Neural cell (in vitro differentiated cells): ENCODE measurements around the gene C22orf39. TPM values are rescaled to one million over a fixed set of nuclear protein-coding genes. Genes with fewer than 3 reads are reported as not detected.

ENCODE experiments used
- H2AFZ ChIP-seq: fragments of 200-600, 300-800 bp; sonication (generic), shearing (Covaris generic); 2 replicates; pipeline ENCODE4 v1.6.0; 2014; ENCODE audit warnings: low read depth, mild to moderate bottlenecking, antibody characterized with exemption, low read length, moderate library complexity
- H3F3A ChIP-seq: fragments of 200-600 bp; shearing (Covaris generic); 2 replicates; pipeline ENCODE4 v1.6.1; 2016; ENCODE audit warnings: mild to moderate bottlenecking, moderate library complexity, mixed read lengths, antibody characterized with exemption, low read length; ENCODE audit not compliant: insufficient read depth, poor library complexity, severe bottlenecking
- H3K27ac ChIP-seq: fragments of 200-600, 300-800 bp; sonication (generic), shearing (Covaris generic); 2 replicates; pipeline ENCODE4 v1.5.1; 2014; ENCODE audit warnings: mild to moderate bottlenecking, low read length, moderate library complexity
- H3K27me3 ChIP-seq: fragments of 300-800, 200-600 bp; sonication (generic), shearing (Covaris generic); 2 replicates; pipeline ENCODE4 v1.6.0; 2014; ENCODE audit warnings: mild to moderate bottlenecking, low read depth, low read length, moderate library complexity; ENCODE audit not compliant: insufficient read depth
- H3K36me3 ChIP-seq: fragments of 300-800, 200-600 bp; sonication (generic), shearing (Covaris generic); 2 replicates; pipeline ENCODE4 v1.5.1; 2014; ENCODE audit warnings: mild to moderate bottlenecking, antibody characterized with exemption, low read length, moderate library complexity; ENCODE audit not compliant: insufficient read depth
- H3K4me2 ChIP-seq: fragments of 300-800, 200-600 bp; sonication (generic), shearing (Covaris generic); 2 replicates; pipeline ENCODE4 v1.6.0; 2014; ENCODE audit warnings: mild to moderate bottlenecking, low read length
- H3K4me3 ChIP-seq: fragments of 300-800, 200-600 bp; sonication (generic), shearing (Covaris generic); 2 replicates; pipeline ENCODE4 v1.5.1; 2014; ENCODE audit warnings: mild to moderate bottlenecking, low read length, moderate library complexity
- H3K79me2 ChIP-seq: fragments of 200-600 bp; shearing (Covaris generic); replicated peaks from 2 replicates; pipeline ENCODE4 v1.6.0; 2014; ENCODE audit warnings: mild to moderate bottlenecking, low read length, moderate library complexity; ENCODE audit not compliant: insufficient read depth
- H3K9ac ChIP-seq: fragments of 300-800, 200-600 bp; sonication (generic), shearing (Covaris generic); 2 replicates; pipeline ENCODE4 v1.6.1; 2016; ENCODE audit warnings: mild to moderate bottlenecking, low read length, mixed read lengths
- H3K9me2 ChIP-seq: fragments of 200-600 bp; shearing (Covaris generic); 2 replicates; pipeline ENCODE4 v1.6.1; 2016; ENCODE audit warnings: mild to moderate bottlenecking, low read length, mixed read lengths; ENCODE audit not compliant: insufficient read depth
- H3K9me3 ChIP-seq: fragments of 200-600, 300-800 bp; sonication (generic), shearing (Covaris generic); 2 replicates; pipeline ENCODE4 v1.6.1; 2016; ENCODE audit warnings: mild to moderate bottlenecking, mixed run types, low read length, moderate library complexity, mixed read lengths
- H4K20me1 ChIP-seq: fragments of 200-600 bp; shearing (Covaris generic); 2 replicates; pipeline ENCODE4 v1.6.1; 2016; ENCODE audit warnings: mild to moderate bottlenecking, mixed run types; ENCODE audit not compliant: insufficient read depth
- CTCF ChIP-seq: fragments of 450-650 bp; IDR thresholded peaks from 2 replicates; pipeline ENCODE4 v1.5.1; 2014; ENCODE audit warnings: antibody characterized with exemption, mild to moderate bottlenecking, moderate library complexity; ENCODE audit not compliant: poor library complexity, severe bottlenecking
- EP300 ChIP-seq: fragments of 450-650 bp; conservative IDR thresholded peaks from 2 replicates; pipeline ENCODE4 v1.6.1; 2014; ENCODE audit warnings: antibody characterized with exemption, mild to moderate bottlenecking, moderate library complexity; ENCODE audit not compliant: poor library complexity, severe bottlenecking
- EZH2 ChIP-seq: fragments of 200-600, 300-800 bp; shearing (Covaris generic), sonication (generic); IDR thresholded peaks from 2 replicates; pipeline ENCODE4 v1.6.1; 2014; ENCODE audit warnings: antibody characterized with exemption, low read length, borderline replicate concordance, mild to moderate bottlenecking; ENCODE audit not compliant: insufficient read depth, poor library complexity, severe bottlenecking
- MXI1 ChIP-seq: fragments of 450-650 bp; conservative IDR thresholded peaks from 2 replicates; pipeline ENCODE4 v1.6.1; 2014; ENCODE audit warnings: antibody characterized with exemption, mild to moderate bottlenecking; ENCODE audit not compliant: poor library complexity, severe bottlenecking
- POLR2AphosphoS5 ChIP-seq: IDR thresholded peaks from 2 replicates; pipeline ENCODE4 v1.6.1; 2012
- RAD21 ChIP-seq: fragments of 450-650 bp; conservative IDR thresholded peaks from 2 replicates; pipeline ENCODE4 v1.6.1; 2014; ENCODE audit warnings: antibody characterized with exemption, mild to moderate bottlenecking, moderate library complexity
- REST ChIP-seq: IDR thresholded peaks from 2 replicates; pipeline ENCODE4 v1.6.1; 2012; ENCODE audit warnings: borderline replicate concordance
- SMC3 ChIP-seq: fragments of 450-650 bp; conservative IDR thresholded peaks from 2 replicates; pipeline ENCODE4 v1.6.1; 2014; ENCODE audit warnings: antibody characterized with exemption, mild to moderate bottlenecking, moderate library complexity; ENCODE audit not compliant: poor library complexity
- TAF1 ChIP-seq: IDR thresholded peaks from 2 replicates; pipeline ENCODE4 v1.6.1; 2012; ENCODE audit warnings: low read depth
- polyA minus RNA-seq: library from RNA; depleted of rRNA, polyadenylated mRNA; stranded (reverse); fragments of >200 nt; gene quantifications from 2 replicates; pipeline ENCODE4 v1.2.3, GENCODE V29; 2014
- polyA plus RNA-seq: library from polyadenylated mRNA; depleted of rRNA; stranded (reverse); fragments of >200 nt; gene quantifications from 2 replicates; pipeline ENCODE4 v1.2.3, GENCODE V29; 2014

Gene C22orf39
- polyA plus RNA-seq = 94.9 and 99.4 TPM in 2 replicates
- 47.2 and 55.5 TPM in 2 replicates for polyA minus RNA-seq

GRCh38 chr22:19447330-19448075, at the start of gene C22orf39:
Gene C22orf39, minus strand, starts transcription at chr22:19447711. Its CDS starts 23 bp downstream, at chr22:19447688.
- Histone ChIP-seq H3K27ac (peak within 1 kb of the TSS; percentile 88), H3F3A (no peaks in the 10 kb centered on the region), H3K9me2 (no peaks in the 10 kb centered on the region), H2AFZ (peak within 1 kb of the TSS; percentile 83), H3K4me3 (peak within 1 kb of the TSS; percentile 98), H3K9me3 (no peaks in the 10 kb centered on the region), H3K79me2 (peaks cover 49% of the 10 kb centered on the region), H3K4me2 (peak within 1 kb of the TSS; percentile 100), H3K9ac (peak within 1 kb of the TSS; percentile 84), H3K36me3 (peaks cover 9% of the 10 kb centered on the region), H4K20me1 (no peaks in the 10 kb centered on the region), H3K27me3 (no peaks in the 10 kb centered on the region)
- TF ChIP-seq EZH2 (no peak), RAD21 (no peak), REST (peak; percentile 73), CTCF (peak; percentile 32), EP300 (peak; percentile 43), TAF1 (peak; percentile 55), SMC3 (peak; percentile 44), POLR2AphosphoS5 (peak; percentile 86), MXI1 (peak; percentile 83)

- Histone ChIP-seq H3K4me3 (no peak overlapping the region), H3K9me3 (no peaks in the 10 kb centered on the region), H3K4me2 (no peak overlapping the region), H3K36me3 (no peaks in the 10 kb centered on the region), H3F3A (no peaks in the 10 kb centered on the region), H3K79me2 (no peaks in the 10 kb centered on the region), H2AFZ (no peak overlapping the region), H3K9me2 (no peaks in the 10 kb centered on the region), H3K27ac (no peak overlapping the region), H3K27me3 (no peaks in the 10 kb centered on the region), H4K20me1 (no peaks in the 10 kb centered on the region), H3K9ac (no peak overlapping the region)
- no peak for TF ChIP-seq MXI1
- no peak for TF ChIP-seq SMC3
- no peak for TF ChIP-seq RAD21
- no peak for TF ChIP-seq REST
- no peak for TF ChIP-seq EP300
- TF ChIP-seq TAF1 = no peak
- TF ChIP-seq CTCF = no peak
- no peak for TF ChIP-seq EZH2
- TF ChIP-seq POLR2AphosphoS5 = no peak
These were observed 49.7 kb upstream of the C22orf39 start for GRCh38 chr22:19497245-19497644.
